ENCODE data around the gene WDR64. TPM values are rescaled to one million over a fixed set of nuclear protein-coding genes. Genes with fewer than 3 reads are reported as not detected.

The WDR64 gene
- polyA plus RNA-seq, 1 donor from 2014 or later, result 0.21 TPM

DNA sequence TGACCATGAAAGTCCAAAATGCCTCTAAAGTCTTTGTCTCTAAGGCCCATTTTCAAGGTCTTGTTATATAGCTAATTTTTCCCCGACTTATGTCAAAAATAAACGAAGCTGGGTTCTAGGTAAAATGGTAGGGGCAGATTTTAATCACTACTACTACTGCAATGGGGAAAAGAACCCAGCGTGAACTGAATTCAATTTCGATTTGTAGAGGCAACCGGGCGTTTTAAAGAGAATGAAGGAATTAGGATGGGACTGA, 195.4 kb downstream of the WDR64 start:
- peak overlapping the region; percentile 90 for H2AFZ ChIP-seq (ENCODE audit: low read depth, low read length)
- H3K36me3 ChIP-seq (ENCODE audit: insufficient read depth, low read length), result no peaks in the 10 kb centered on the region
- no peaks in the 10 kb centered on the region for H3K9me3 ChIP-seq (ENCODE audit: low read length)
- no peaks in the 10 kb centered on the region for H3F3A ChIP-seq (ENCODE audit: insufficient read depth, low read length, poor library complexity, severe bottlenecking)
- peak overlapping the region; percentile 91 for H3K9ac ChIP-seq (ENCODE audit: low read length)
- peak overlapping the region; percentile 98 for H3K27ac ChIP-seq (ENCODE audit: low read length)
- no peaks in the 10 kb centered on the region for H3K27me3 ChIP-seq (ENCODE audit: insufficient read depth, low read depth, low read length)
- TF ChIP-seq, protein P1, sequence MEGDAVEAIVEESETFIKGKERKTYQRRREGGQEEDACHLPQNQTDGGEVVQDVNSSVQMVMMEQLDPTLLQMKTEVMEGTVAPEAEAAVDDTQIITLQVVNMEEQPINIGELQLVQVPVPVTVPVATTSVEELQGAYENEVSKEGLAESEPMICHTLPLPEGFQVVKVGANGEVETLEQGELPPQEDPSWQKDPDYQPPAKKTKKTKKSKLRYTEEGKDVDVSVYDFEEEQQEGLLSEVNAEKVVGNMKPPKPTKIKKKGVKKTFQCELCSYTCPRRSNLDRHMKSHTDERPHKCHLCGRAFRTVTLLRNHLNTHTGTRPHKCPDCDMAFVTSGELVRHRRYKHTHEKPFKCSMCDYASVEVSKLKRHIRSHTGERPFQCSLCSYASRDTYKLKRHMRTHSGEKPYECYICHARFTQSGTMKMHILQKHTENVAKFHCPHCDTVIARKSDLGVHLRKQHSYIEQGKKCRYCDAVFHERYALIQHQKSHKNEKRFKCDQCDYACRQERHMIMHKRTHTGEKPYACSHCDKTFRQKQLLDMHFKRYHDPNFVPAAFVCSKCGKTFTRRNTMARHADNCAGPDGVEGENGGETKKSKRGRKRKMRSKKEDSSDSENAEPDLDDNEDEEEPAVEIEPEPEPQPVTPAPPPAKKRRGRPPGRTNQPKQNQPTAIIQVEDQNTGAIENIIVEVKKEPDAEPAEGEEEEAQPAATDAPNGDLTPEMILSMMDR (IDR thresholded peaks at IDR 0.05; ENCODE audit: poor library complexity, severe bottlenecking), result no peak
- TF ChIP-seq TAF1 (IDR thresholded peaks at IDR 0.05; ENCODE audit: low read depth) (no peak), RAD21 (conservative IDR thresholded peaks at IDR 0.05) (no peak), EZH2 (IDR thresholded peaks at IDR 0.05; ENCODE audit: borderline replicate concordance, insufficient read depth, low read length, poor library complexity, severe bottlenecking) (no peak), EP300 (conservative IDR thresholded peaks at IDR 0.05; ENCODE audit: poor library complexity, severe bottlenecking) (no peak), SMC3 (conservative IDR thresholded peaks at IDR 0.05; ENCODE audit: poor library complexity) (no peak)
- H3K9me2 ChIP-seq (ENCODE audit: insufficient read depth, low read length), result no peaks in the 10 kb centered on the region
- peak overlapping the region; percentile 22 for H3K4me2 ChIP-seq (ENCODE audit: low read length)
- H4K20me1 ChIP-seq (ENCODE audit: insufficient read depth), result no peaks in the 10 kb centered on the region
- H3K79me2 ChIP-seq (replicated peaks; ENCODE audit: insufficient read depth, low read length), result peaks cover 2% of the 10 kb centered on the region
- H3K4me3 ChIP-seq (ENCODE audit: low read length), result peak overlapping the region; percentile 77

GRCh38 chr1:241847796-241848685, 196.0 kb downstream of the WDR64 start, which contains the start of gene EXO1:
Gene EXO1 (plus strand): TSS chr1:241848204. CDS start chr1:241850426, 2,222 bp downstream.
- H3K9me2 ChIP-seq (ENCODE audit: insufficient read depth, low read length), result no peaks in the 10 kb centered on the region
- H3K36me3 ChIP-seq (ENCODE audit: insufficient read depth, low read length), result no peaks in the 10 kb centered on the region
- peak within 1 kb of the TSS; percentile 91 for H3K9ac ChIP-seq (ENCODE audit: low read length)
- H3K4me2 ChIP-seq (ENCODE audit: low read length), result peak within 1 kb of the TSS; percentile 97
- peak within 1 kb of the TSS; percentile 90 for H2AFZ ChIP-seq (ENCODE audit: low read depth, low read length)
- H3K9me3 ChIP-seq (ENCODE audit: low read length), result no peaks in the 10 kb centered on the region
- H3K27me3 ChIP-seq (ENCODE audit: insufficient read depth, low read depth, low read length), result no peaks in the 10 kb centered on the region
- no peaks in the 10 kb centered on the region for H4K20me1 ChIP-seq (ENCODE audit: insufficient read depth)
- H3K27ac ChIP-seq (ENCODE audit: low read length), result peak within 1 kb of the TSS; percentile 98
- peak; percentile 100 for TF ChIP-seq MXI1 (conservative IDR thresholded peaks at IDR 0.05; ENCODE audit: poor library complexity, severe bottlenecking)
- peak; percentile 73 for TF ChIP-seq RAD21 (conservative IDR thresholded peaks at IDR 0.05)
- TF ChIP-seq TAF1 (IDR thresholded peaks at IDR 0.05; ENCODE audit: low read depth), result peak; percentile 59
- TF ChIP-seq REST (IDR thresholded peaks at IDR 0.05; ENCODE audit: borderline replicate concordance), result no peak
- peak; percentile 59 for TF ChIP-seq POLR2AphosphoS5 (IDR thresholded peaks at IDR 0.05)
- TF ChIP-seq, protein P1 (IDR thresholded peaks at IDR 0.05; ENCODE audit: poor library complexity, severe bottlenecking), result peak; percentile 85
- TF ChIP-seq EZH2 (IDR thresholded peaks at IDR 0.05; ENCODE audit: borderline replicate concordance, insufficient read depth, low read length, poor library complexity, severe bottlenecking), result no peak
- peak; percentile 22 for TF ChIP-seq EP300 (conservative IDR thresholded peaks at IDR 0.05; ENCODE audit: poor library complexity, severe bottlenecking)
- TF ChIP-seq SMC3 (conservative IDR thresholded peaks at IDR 0.05; ENCODE audit: poor library complexity), result peak; percentile 80
- H3K4me3 ChIP-seq (ENCODE audit: low read length), result peak within 1 kb of the TSS; percentile 77
- H3K79me2 ChIP-seq (replicated peaks; ENCODE audit: insufficient read depth, low read length), result peaks cover 2% of the 10 kb centered on the region
- no peaks in the 10 kb centered on the region for H3F3A ChIP-seq (ENCODE audit: insufficient read depth, low read length, poor library complexity, severe bottlenecking)

Measured in neural cell (in vitro differentiated cells).